ENCODE data around the gene HIGD1B.

DNA sequence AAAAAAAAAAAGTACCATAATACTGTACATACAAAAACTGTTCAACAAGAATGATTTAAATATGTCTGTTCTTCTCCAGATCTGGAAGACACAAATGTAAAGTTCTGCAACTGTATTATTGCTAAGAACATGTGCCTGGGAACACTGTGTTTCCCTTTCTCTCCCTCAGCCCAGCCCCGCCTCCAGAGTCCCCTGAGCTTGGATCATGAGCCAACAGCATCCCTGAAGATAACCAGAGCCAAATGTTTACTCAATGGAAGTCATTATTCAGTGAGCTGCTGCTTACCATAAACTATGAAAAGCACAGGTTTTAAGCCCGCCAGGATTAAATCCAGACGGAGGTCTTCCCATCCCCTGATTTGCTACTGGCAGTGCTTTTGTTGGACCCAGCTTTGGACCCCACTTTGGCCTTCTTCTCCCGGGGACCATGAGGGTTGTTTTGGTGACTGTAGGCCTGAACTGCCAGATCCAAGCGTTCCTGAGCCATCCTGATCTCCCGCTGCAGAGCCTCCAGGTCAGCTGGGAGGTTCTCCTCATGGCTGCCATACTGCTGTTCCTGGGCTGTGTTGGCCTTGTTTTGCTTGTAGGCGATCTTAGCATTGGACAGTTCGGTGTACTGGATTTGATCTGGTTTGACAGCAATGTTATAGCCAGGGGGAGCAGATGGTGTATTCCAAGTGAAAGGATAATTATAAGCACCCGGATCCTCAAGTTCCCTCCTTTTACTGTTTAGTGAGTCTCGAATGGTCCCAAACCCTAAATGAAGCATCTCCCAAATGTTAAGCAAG lies 43.2 kb upstream of the HIGD1B start:
- TF ChIP-seq, protein P1, sequence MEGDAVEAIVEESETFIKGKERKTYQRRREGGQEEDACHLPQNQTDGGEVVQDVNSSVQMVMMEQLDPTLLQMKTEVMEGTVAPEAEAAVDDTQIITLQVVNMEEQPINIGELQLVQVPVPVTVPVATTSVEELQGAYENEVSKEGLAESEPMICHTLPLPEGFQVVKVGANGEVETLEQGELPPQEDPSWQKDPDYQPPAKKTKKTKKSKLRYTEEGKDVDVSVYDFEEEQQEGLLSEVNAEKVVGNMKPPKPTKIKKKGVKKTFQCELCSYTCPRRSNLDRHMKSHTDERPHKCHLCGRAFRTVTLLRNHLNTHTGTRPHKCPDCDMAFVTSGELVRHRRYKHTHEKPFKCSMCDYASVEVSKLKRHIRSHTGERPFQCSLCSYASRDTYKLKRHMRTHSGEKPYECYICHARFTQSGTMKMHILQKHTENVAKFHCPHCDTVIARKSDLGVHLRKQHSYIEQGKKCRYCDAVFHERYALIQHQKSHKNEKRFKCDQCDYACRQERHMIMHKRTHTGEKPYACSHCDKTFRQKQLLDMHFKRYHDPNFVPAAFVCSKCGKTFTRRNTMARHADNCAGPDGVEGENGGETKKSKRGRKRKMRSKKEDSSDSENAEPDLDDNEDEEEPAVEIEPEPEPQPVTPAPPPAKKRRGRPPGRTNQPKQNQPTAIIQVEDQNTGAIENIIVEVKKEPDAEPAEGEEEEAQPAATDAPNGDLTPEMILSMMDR (IDR thresholded peaks at IDR 0.05): no peak
- no peak for TF ChIP-seq POLR2A (IDR thresholded peaks at IDR 0.05)
